ENCODE results near the gene HSP90B1. TPM values are rescaled to one million over a fixed set of nuclear protein-coding genes. Genes with fewer than 3 reads are reported as not detected.

The HSP90B1 gene
- total RNA-seq, 1 experiment from 2014 or later, result 864 TPM

GRCh38 chr12:103930034-103930786 lies at the start of gene HSP90B1 (continued):
- TF ChIP-seq GRHL2 (CRISPR knock-in tag; IDR thresholded peaks at IDR 0.05; ENCODE audit: insufficient replicate concordance, severe bottlenecking) (no peak), CBFB (CRISPR knock-in tag; IDR thresholded peaks at IDR 0.05; ENCODE audit: low read depth) (no peak), USF2 (CRISPR knock-in tag; IDR thresholded peaks at IDR 0.05) (peak; percentile 68), USF1 (CRISPR knock-in tag; IDR thresholded peaks at IDR 0.05) (peak; percentile 67; the same call in 1 of the 2 replicates), IRF2 (CRISPR knock-in tag; IDR thresholded peaks at IDR 0.05; ENCODE audit: borderline replicate concordance, low read depth) (no peak), ZNF396 (CRISPR knock-in tag; IDR thresholded peaks at IDR 0.05; ENCODE audit: borderline replicate concordance) (no peak), CREB1 (CRISPR knock-in tag; IDR thresholded peaks at IDR 0.05) (no peak), NFE2L1 (CRISPR knock-in tag; IDR thresholded peaks at IDR 0.05) (no peak), MXD4 (CRISPR knock-in tag; IDR thresholded peaks at IDR 0.05; ENCODE audit: borderline replicate concordance) (no peak), E2F1 (CRISPR knock-in tag; IDR thresholded peaks at IDR 0.05) (no peak), TEAD4 (CRISPR knock-in tag; IDR thresholded peaks at IDR 0.05) (no peak), STAT6 (CRISPR knock-in tag; conservative IDR thresholded peaks at IDR 0.05; ENCODE audit: low read depth) (no peak), RELA (CRISPR knock-in tag; IDR thresholded peaks at IDR 0.05; ENCODE audit: borderline replicate concordance) (no peak), ZNF423 (CRISPR knock-in tag; IDR thresholded peaks at IDR 0.05) (no peak)

GRCh38 chr12:103881261-103881660 lies 48.9 kb upstream of the HSP90B1 start:
- ChIA-PET POLR2A (no interaction called here), CTCF (interaction anchor here (1.5 kb wide), 1 partner anchor 228 kb away, joined by 3 read pairs; no protein-coding TSS in a partner anchor)
- Mint-ChIP-seq H3K9me3 (no peaks in the 10 kb centered on the region), H3K36me3 (no peaks in the 10 kb centered on the region), H3K4me1 (peaks cover 11% of the 10 kb centered on the region), H3K4me3 (no peak overlapping the region), H3K27me3 (ENCODE audit: low read depth) (no peaks in the 10 kb centered on the region), H3K27ac (no peak overlapping the region)
- ATAC-seq (no peak), DNase-seq (ENCODE audit: low spot score) (no peak)
- no peak for TF ChIP-seq ZBTB21 (CRISPR knock-in tag; IDR thresholded peaks at IDR 0.05; ENCODE audit: borderline replicate concordance)
- no peak for TF ChIP-seq ATF3 (CRISPR knock-in tag; conservative IDR thresholded peaks at IDR 0.05)
- TF ChIP-seq PRDM15 (CRISPR knock-in tag; IDR thresholded peaks at IDR 0.05), result no peak
- TF ChIP-seq ATF6 (CRISPR knock-in tag; IDR thresholded peaks at IDR 0.05), result no peak
- no peak for TF ChIP-seq ZNF219 (CRISPR knock-in tag; IDR thresholded peaks at IDR 0.05; ENCODE audit: borderline replicate concordance)
- no peak for TF ChIP-seq SOX15 (CRISPR knock-in tag; IDR thresholded peaks at IDR 0.05)
- TF ChIP-seq SP1 (CRISPR knock-in tag; conservative IDR thresholded peaks at IDR 0.05), result no peak
- TF ChIP-seq ERG (CRISPR knock-in tag; IDR thresholded peaks at IDR 0.05), result no peak
- TF ChIP-seq ZMAT4 (CRISPR knock-in tag; IDR thresholded peaks at IDR 0.05), result no peak
- no peak for TF ChIP-seq MXD4 (CRISPR knock-in tag; IDR thresholded peaks at IDR 0.05; ENCODE audit: borderline replicate concordance)
